ENCODE data around the gene CYP2W1. TPM values are rescaled to one million over a fixed set of nuclear protein-coding genes. Genes with fewer than 3 reads are reported as not detected.

Gene CYP2W1
- polyA plus RNA-seq, 1 donor: 598 TPM

DNA sequence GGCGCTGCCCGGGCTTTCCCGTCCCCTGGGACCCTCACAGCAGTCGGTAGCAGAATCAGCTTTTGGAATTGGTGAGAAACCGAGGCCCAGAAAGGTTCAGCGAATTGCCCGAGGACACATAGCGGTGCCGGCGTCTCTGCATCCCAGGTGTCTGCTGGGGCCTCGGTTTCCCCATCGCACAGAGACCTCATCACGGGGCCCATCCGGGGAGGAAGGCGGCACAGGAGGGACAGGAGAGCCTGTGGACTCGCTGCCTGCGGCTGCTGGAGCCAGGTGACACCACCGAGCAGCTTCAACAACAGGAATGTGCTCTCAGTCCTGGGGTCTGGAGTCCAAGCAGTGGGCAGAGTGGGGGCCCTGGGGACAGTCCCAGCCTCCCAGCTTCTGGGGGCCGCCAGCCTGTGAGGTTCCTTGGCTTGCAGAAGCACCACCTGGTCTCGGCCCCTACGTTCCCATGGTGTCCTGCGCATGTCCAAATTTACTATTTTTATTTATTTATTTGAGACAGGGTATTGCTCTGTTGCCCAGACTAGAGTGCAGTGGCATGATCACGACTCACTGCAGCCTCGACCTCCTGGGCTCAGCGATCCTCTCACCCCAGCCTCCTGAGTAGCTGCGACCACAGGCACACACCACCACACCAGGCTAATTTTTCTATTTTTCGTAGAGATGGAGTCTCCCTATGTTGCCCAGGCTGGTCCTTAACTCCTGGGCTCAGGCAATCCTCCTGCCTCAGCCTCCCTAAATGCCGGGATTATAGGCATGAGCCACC lies 7.1 kb upstream of the CYP2W1 start:
- peak overlapping the region; percentile 96 for H3K4me3 ChIP-seq (ENCODE audit: low read length)
- H3K36me3 ChIP-seq (ENCODE audit: control insufficient read depth, insufficient read depth, low read length): peaks cover 23% of the 10 kb centered on the region
- peak in 1 of 2 donors; percentile 68 for DNase-seq
- peaks cover 4% of the 10 kb centered on the region for H3K9me3 ChIP-seq (ENCODE audit: control insufficient read depth, low read depth, low read length)
- 27% methylated on average over 3 of the region's 28 CpGs for WGBS (ENCODE audit: insufficient coverage, low lambda C conversion rate)
- H3K27me3 ChIP-seq (ENCODE audit: control insufficient read depth, insufficient read depth, low read length): no peaks in the 10 kb centered on the region
- peaks cover 69% of the 10 kb centered on the region for H3K4me1 ChIP-seq (ENCODE audit: control insufficient read depth, insufficient read depth, low read length)
- H3K27ac ChIP-seq (ENCODE audit: low read length): peak overlapping the region; percentile 89

DNA sequence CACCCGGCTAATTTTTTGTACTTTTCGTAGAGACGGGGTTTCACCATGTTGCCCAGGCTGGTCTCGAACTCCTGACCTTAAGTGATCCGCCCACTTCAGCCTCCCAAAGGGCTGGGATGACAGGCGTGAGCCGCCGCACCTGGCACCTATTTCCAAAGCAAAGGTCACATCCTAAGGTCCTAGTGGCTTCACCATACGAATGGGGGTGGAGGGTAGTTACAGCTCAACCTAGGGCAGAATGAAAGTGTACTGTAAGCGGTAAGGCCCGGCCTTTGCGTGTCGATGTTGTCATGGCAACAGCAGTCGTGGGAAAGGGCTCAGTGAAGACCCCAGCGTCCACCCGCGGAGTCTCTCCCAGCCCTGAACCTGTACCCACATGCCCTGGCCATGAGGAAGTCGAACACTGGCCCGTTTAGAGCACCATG lies 6.1 kb upstream of the CYP2W1 start:
- Histone ChIP-seq H3K27ac (ENCODE audit: low read length) (peak overlapping the region; percentile 89), H3K4me1 (ENCODE audit: control insufficient read depth, insufficient read depth, low read length) (peaks cover 65% of the 10 kb centered on the region), H3K4me3 (ENCODE audit: low read length) (peak overlapping the region; percentile 96), H3K27me3 (ENCODE audit: control insufficient read depth, insufficient read depth, low read length) (no peaks in the 10 kb centered on the region), H3K36me3 (ENCODE audit: control insufficient read depth, insufficient read depth, low read length) (peaks cover 13% of the 10 kb centered on the region), H3K9me3 (ENCODE audit: control insufficient read depth, low read depth, low read length) (peaks cover 4% of the 10 kb centered on the region)
- DNase-seq: no peak
- WGBS (ENCODE audit: insufficient coverage, low lambda C conversion rate): no CpG with 5 or more reads among the region's 19 CpGs

DNA sequence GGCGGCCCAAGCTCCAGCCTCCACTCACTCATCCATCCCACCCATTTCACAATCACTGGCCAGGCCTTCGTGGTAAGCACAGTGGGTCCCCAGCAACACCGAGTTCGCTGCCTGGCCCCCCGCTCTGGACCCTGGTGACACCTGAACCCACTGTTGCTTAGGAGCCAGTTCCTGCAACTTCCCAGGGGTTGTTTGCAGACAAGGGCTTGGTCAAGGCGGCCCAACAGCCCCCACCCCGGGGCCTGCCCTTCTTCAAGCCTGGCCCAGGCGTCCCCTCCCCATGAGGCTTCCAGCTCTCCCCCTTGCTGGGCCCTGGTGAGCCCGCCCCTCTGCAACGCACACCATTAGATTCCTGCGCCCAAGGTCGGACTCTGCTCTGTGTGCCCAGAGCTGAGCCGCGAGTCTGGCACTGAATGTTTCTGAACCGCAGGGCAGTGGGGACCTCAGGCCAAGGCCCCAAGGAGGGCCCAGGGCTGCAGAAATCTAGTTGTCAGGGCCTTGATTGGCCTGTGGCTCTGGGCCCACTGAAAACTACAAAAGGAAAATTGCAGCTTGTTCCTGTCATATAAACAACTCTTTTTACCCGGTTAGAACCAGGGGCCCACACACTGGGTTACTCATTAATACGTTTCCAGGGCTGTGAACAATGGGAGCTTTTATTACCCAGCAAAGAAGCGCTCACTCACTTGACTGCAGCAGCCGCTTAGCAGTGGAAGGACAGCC lies 5.5 kb upstream of the CYP2W1 start:
- Histone ChIP-seq H3K9me3 (ENCODE audit: control insufficient read depth, low read depth, low read length) (peaks cover 4% of the 10 kb centered on the region), H3K4me3 (ENCODE audit: low read length) (peak overlapping the region; percentile 96), H3K4me1 (ENCODE audit: control insufficient read depth, insufficient read depth, low read length) (peaks cover 65% of the 10 kb centered on the region), H3K36me3 (ENCODE audit: control insufficient read depth, insufficient read depth, low read length) (peaks cover 7% of the 10 kb centered on the region), H3K27ac (ENCODE audit: low read length) (peak overlapping the region; percentile 89), H3K27me3 (ENCODE audit: control insufficient read depth, insufficient read depth, low read length) (no peaks in the 10 kb centered on the region)
- DNase-seq: peak; percentile 95 to 99
- WGBS (ENCODE audit: insufficient coverage, low lambda C conversion rate): 20% methylated on average over 1 of the region's 19 CpGs

DNA sequence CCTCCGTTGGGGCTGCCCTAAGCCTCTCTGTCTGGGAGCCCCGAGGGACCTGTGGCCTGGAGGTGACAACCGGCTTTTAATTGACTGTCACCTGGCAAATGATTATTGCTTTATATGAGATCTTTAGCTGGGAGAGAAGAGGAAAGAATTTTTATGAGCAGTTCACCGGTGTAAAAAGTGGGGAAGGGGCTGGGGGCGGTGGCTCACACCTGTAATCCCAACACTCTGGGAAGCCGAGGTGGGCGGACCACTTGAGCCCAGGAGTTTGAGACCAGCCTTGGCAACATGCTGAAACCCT lies 5.0 kb upstream of the CYP2W1 start:
- Histone ChIP-seq H3K9me3 (ENCODE audit: control insufficient read depth, low read depth, low read length) (peaks cover 4% of the 10 kb centered on the region), H3K27me3 (ENCODE audit: control insufficient read depth, insufficient read depth, low read length) (no peaks in the 10 kb centered on the region), H3K36me3 (ENCODE audit: control insufficient read depth, insufficient read depth, low read length) (peaks cover 5% of the 10 kb centered on the region), H3K27ac (ENCODE audit: low read length) (peak overlapping the region; percentile 89), H3K4me1 (ENCODE audit: control insufficient read depth, insufficient read depth, low read length) (peaks cover 66% of the 10 kb centered on the region), H3K4me3 (ENCODE audit: low read length) (peak overlapping the region; percentile 9)
- WGBS (ENCODE audit: insufficient coverage, low lambda C conversion rate): 27% methylated on average over 3 of the region's 7 CpGs
- DNase-seq: no peak

DNA sequence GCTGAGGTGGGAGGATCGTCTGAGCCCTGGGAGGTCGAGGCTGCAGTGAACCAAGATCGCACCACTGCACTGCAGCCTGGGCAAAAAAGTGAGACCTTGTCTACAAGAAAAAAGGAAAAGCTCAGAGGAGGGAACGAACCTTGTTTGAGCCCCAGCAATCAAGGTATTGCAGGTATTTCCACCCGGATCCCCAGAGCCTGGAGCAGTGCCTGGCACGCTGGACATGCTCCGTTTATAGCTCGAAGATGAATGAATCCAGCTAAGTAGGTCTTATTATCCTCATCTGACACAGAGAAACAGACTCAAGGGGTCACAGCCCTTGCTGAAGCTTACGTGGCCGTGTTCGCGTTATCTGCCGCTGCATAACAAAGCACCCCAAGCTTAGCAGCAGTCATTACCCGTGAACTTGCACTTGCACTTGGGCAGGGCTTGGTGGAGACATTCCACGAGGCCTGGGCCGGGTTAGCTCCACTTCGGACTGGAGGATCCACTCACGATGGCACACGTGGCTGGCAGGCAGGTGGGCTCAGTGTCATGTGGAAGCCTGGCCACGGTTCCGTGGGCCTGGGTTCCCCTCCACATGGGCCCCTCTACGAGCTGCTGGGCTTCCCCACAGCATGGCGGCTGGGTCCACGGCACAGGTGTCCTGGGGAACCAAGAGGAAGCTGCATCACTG lies 4.4 kb upstream of the CYP2W1 start:
- peak; percentile 77 to 88 for DNase-seq
- H3K4me3 ChIP-seq (ENCODE audit: low read length): peak overlapping the region; percentile 9
- no peaks in the 10 kb centered on the region for H3K36me3 ChIP-seq (ENCODE audit: control insufficient read depth, insufficient read depth, low read length)
- peak overlapping the region; percentile 89 for H3K27ac ChIP-seq (ENCODE audit: low read length)
- no peaks in the 10 kb centered on the region for H3K27me3 ChIP-seq (ENCODE audit: control insufficient read depth, insufficient read depth, low read length)
- H3K4me1 ChIP-seq (ENCODE audit: control insufficient read depth, insufficient read depth, low read length): peaks cover 60% of the 10 kb centered on the region
- peaks cover 8% of the 10 kb centered on the region for H3K9me3 ChIP-seq (ENCODE audit: control insufficient read depth, low read depth, low read length)
- no CpG with 5 or more reads among the region's 24 CpGs for WGBS (ENCODE audit: insufficient coverage, low lambda C conversion rate)

DNA sequence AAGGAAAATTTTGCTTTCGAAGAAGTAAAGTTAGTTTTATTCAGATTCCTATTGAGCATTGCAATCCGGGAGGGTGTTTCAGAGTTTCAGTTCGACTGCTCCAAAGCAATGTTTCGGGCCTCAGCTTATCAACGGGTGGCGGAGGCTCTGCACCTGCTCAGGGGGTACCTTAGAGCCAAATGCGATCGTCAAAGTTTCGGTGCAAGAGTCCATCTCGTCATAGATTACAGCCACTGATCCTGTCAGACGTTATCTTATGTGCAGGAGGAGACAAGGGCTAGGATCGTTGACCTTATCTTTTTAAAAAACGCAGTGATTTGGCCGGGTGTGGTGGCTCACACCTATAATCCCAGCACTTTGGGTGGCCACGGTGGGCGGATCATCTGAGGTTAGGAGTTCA lies 3.8 kb upstream of the CYP2W1 start:
- no peaks in the 10 kb centered on the region for H3K27me3 ChIP-seq (ENCODE audit: control insufficient read depth, insufficient read depth, low read length)
- H3K9me3 ChIP-seq (ENCODE audit: control insufficient read depth, low read depth, low read length): peaks cover 10% of the 10 kb centered on the region
- WGBS (ENCODE audit: insufficient coverage, low lambda C conversion rate): no CpG with 5 or more reads among the region's 16 CpGs
- no peaks in the 10 kb centered on the region for H3K36me3 ChIP-seq (ENCODE audit: control insufficient read depth, insufficient read depth, low read length)
- H3K4me1 ChIP-seq (ENCODE audit: control insufficient read depth, insufficient read depth, low read length): peaks cover 60% of the 10 kb centered on the region
- DNase-seq: peak; percentile 75 to 85
- peak overlapping the region; percentile 89 for H3K27ac ChIP-seq (ENCODE audit: low read length)
- H3K4me3 ChIP-seq (ENCODE audit: low read length): no peak overlapping the region

DNA sequence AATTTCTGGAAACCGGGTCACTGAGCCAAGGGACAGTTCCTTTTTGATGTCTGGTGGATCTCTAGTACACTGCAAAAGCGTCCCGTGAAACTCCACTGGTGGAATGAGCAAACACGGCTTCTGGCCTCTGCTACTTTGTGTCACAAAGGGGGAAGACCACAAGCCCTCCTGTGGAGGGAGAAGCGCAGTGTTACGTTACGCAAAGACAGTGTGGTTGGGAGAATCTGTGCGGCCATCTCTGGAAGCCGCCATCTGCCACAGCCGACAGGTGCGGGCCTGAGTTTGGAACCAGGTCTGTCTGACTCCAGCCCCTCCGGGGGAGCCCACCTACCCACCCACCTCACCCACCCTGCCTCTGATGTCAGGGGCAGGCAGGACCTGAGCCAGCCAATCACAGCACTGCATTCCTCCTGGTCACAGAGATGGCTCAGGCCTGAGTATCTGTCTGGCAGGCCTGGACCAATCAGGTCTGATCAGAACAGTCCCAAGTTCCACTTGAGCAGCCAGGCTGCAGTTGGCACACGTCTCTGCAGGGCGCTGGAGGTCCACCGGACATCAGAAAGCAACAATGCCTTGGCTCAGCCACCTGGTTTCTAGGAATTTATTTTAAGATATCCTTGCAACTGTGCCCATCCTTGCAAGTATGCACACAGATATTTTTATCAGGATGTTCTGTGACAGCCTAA lies 3.0 kb upstream of the CYP2W1 start:
- H3K4me3 ChIP-seq (ENCODE audit: low read length): no peak overlapping the region
- H3K36me3 ChIP-seq (ENCODE audit: control insufficient read depth, insufficient read depth, low read length): peaks cover 7% of the 10 kb centered on the region
- DNase-seq: no peak
- peaks cover 14% of the 10 kb centered on the region for H3K9me3 ChIP-seq (ENCODE audit: control insufficient read depth, low read depth, low read length)
- peaks cover 60% of the 10 kb centered on the region for H3K4me1 ChIP-seq (ENCODE audit: control insufficient read depth, insufficient read depth, low read length)
- WGBS (ENCODE audit: insufficient coverage, low lambda C conversion rate): no CpG with 5 or more reads among the region's 15 CpGs
- H3K27me3 ChIP-seq (ENCODE audit: control insufficient read depth, insufficient read depth, low read length): no peaks in the 10 kb centered on the region
- peak overlapping the region; percentile 89 for H3K27ac ChIP-seq (ENCODE audit: low read length)

DNA sequence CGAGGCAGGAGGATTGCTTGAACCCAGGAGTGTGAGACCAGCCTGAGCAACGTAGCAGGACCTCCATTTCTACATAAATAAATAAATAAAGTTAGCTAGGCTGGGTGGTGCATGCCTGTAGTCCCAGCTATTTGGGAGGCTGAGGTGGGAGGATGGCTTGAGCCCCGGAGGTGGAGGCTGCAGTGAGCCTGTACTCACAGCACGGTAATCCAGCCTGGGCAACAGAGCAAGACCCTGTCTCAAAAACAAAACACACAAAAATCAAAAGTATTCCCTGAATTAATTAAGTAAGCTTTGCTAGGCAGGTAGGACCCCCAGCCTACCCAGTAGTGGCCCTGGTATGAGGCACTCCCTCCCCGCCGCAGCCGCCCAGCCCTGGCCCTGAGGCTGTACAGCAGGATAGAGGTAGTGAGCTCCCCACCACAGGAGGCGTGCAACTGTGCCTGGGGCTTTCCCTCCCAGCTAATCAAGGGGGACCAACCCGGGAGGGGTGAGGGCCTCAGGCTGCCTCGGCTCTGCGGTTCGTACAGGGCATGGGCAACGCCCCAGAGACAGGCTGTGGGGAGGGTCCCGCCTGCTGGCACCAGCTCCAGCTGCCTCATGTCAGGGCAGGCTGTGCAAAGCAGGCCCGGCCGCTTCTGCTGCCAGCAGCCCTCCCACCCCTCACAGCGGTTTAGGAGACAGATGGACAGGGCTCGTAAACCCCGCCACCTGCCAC lies 1.0 kb upstream of the CYP2W1 start:
- Histone ChIP-seq H3K27me3 (ENCODE audit: control insufficient read depth, insufficient read depth, low read length) (no peaks in the 10 kb centered on the region), H3K27ac (ENCODE audit: low read length) (peak overlapping the region; percentile 95), H3K4me3 (ENCODE audit: low read length) (no peak overlapping the region), H3K9me3 (ENCODE audit: control insufficient read depth, low read depth, low read length) (peaks cover 19% of the 10 kb centered on the region), H3K4me1 (ENCODE audit: control insufficient read depth, insufficient read depth, low read length) (peaks cover 66% of the 10 kb centered on the region), H3K36me3 (ENCODE audit: control insufficient read depth, insufficient read depth, low read length) (peaks cover 27% of the 10 kb centered on the region)
- no peak for DNase-seq
- WGBS (ENCODE audit: insufficient coverage, low lambda C conversion rate): no CpG with 5 or more reads among the region's 19 CpGs

DNA sequence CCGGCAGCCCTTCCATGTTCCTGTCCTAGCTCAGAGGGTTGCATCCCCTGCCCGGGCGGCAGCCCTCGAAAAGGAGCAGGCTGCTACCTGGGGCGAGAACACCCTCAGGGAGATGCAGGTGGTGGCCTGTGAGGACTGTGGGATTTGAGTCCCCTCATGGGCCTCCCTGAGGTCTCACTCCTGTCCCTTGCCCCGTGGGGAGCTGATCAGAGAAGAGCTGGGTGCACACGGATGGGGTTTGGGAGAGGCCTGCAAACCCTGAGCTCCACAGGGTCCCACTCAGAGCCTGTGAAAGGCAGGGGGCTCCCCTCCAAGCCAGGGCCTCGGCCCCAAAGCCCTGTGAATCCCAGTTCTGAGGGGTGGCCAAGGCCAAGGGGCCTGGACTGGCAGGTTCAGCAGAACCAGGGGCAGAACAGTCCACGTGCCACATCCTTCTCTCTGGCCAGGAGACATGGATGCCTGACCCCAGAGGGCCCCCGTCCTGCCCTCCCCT lies 424 bp upstream of the CYP2W1 start:
- H3K27me3 ChIP-seq (ENCODE audit: control insufficient read depth, insufficient read depth, low read length): no peaks in the 10 kb centered on the region
- WGBS (ENCODE audit: insufficient coverage, low lambda C conversion rate): no CpG with 5 or more reads among the region's 10 CpGs
- peaks cover 33% of the 10 kb centered on the region for H3K36me3 ChIP-seq (ENCODE audit: control insufficient read depth, insufficient read depth, low read length)
- no peak for DNase-seq
- no peak overlapping the region for H3K4me3 ChIP-seq (ENCODE audit: low read length)
- H3K9me3 ChIP-seq (ENCODE audit: control insufficient read depth, low read depth, low read length): peaks cover 25% of the 10 kb centered on the region
- H3K27ac ChIP-seq (ENCODE audit: low read length): peak overlapping the region; percentile 95
- H3K4me1 ChIP-seq (ENCODE audit: control insufficient read depth, insufficient read depth, low read length): peaks cover 65% of the 10 kb centered on the region

Measured in large intestine (tissue), 3 donors.